Measurements from ENCODE around the gene LSS.

LSS gene

GRCh38 chr21:46161633-46162592 is 66.7 kb downstream of the LSS start:
- no peak for TF ChIP-seq CTCF (IDR thresholded peaks at IDR 0.05; ENCODE audit: low read length, missing control alignments)
- H3K4me3 ChIP-seq (replicated peaks; ENCODE audit: low read depth, low read length): no peak overlapping the region
- no peak for DNase-seq (ENCODE audit: low read depth)

- DNase-seq (ENCODE audit: low read depth): no peak
- H3K4me3 ChIP-seq (replicated peaks; ENCODE audit: low read depth, low read length): no peak overlapping the region
- TF ChIP-seq CTCF (IDR thresholded peaks at IDR 0.05; ENCODE audit: low read length, missing control alignments): no peak
Observed at GRCh38 chr21:46160907-46161632, 67.5 kb downstream of the LSS start.

- no peak overlapping the region for H3K4me3 ChIP-seq (replicated peaks; ENCODE audit: low read depth, low read length)
- DNase-seq (ENCODE audit: low read depth): no peak
Observed at GRCh38 chr21:46160657-46160906, 68.0 kb downstream of the LSS start.

GRCh38 chr21:46159841-46160656 is 68.5 kb downstream of the LSS start:
- H3K4me3 ChIP-seq (replicated peaks; ENCODE audit: low read depth, low read length): no peak overlapping the region
- DNase-seq (ENCODE audit: low read depth): no peak
- no peak for TF ChIP-seq CTCF (IDR thresholded peaks at IDR 0.05; ENCODE audit: low read length, missing control alignments)

More at GRCh38 chr21:46160657-46160906, 68.0 kb downstream of the LSS start:
- no peak for TF ChIP-seq CTCF (IDR thresholded peaks at IDR 0.05; ENCODE audit: low read length, missing control alignments)

GRCh38 chr21:46159390-46159789 is 69.2 kb downstream of the LSS start:
- no peak for TF ChIP-seq CTCF (IDR thresholded peaks at IDR 0.05; ENCODE audit: low read length, missing control alignments)
- no peak for DNase-seq (ENCODE audit: low read depth)
- H3K4me3 ChIP-seq (replicated peaks; ENCODE audit: low read depth, low read length): no peak overlapping the region

- no peak for TF ChIP-seq CTCF (IDR thresholded peaks at IDR 0.05; ENCODE audit: low read length, missing control alignments)
- no peak for DNase-seq (ENCODE audit: low read depth)
- no peak overlapping the region for H3K4me3 ChIP-seq (replicated peaks; ENCODE audit: low read depth, low read length)
Observed at GRCh38 chr21:46158666-46159300, 69.8 kb downstream of the LSS start.

Data from fibroblast of pulmonary artery (primary cell).